Loucy (cell line): Measurements from ENCODE around the gene SCMH1.

Source experiments
- H2AFZ ChIP-seq: fragments of 200-600 bp; sonication (generic); 2 replicates; pipeline ENCODE4 v1.6.0; 2016; ENCODE audit warnings: antibody characterized with exemption, mild to moderate bottlenecking, low read length, moderate library complexity
- H3F3A ChIP-seq: fragments of 200-600 bp; 2 replicates; pipeline ENCODE4 v1.6.0; 2016; ENCODE audit warnings: antibody characterized with exemption, low read depth, mild to moderate bottlenecking
- H3K27me3 ChIP-seq: fragments of 200-600 bp; sonication (generic); 2 replicates; pipeline ENCODE4 v1.6.1; 2014; ENCODE audit warnings: low read length, mild to moderate bottlenecking; ENCODE audit not compliant: insufficient read depth, poor library complexity, severe bottlenecking
- H3K36me3 ChIP-seq: fragments of 200-600 bp; sonication (generic); 2 replicates; pipeline ENCODE4 v1.6.1; 2016; ENCODE audit warnings: low read length; ENCODE audit not compliant: insufficient read depth
- H3K4me1 ChIP-seq: fragments of 200-600 bp; sonication (generic); 2 replicates; pipeline ENCODE4 v1.5.1; 2014; ENCODE audit warnings: low read length, mild to moderate bottlenecking; ENCODE audit not compliant: insufficient read depth, poor library complexity, severe bottlenecking
- H3K4me2 ChIP-seq: fragments of 200-600 bp; sonication (generic); 2 replicates; pipeline ENCODE4 v1.6.0; 2014; ENCODE audit warnings: antibody characterized with exemption, low read length, low read depth, mild to moderate bottlenecking; ENCODE audit not compliant: poor library complexity, severe bottlenecking
- H3K4me3 ChIP-seq: fragments of 200-600 bp; sonication (generic); 2 replicates; pipeline ENCODE4 v1.5.1; 2014; ENCODE audit warnings: low read length, mild to moderate bottlenecking, mixed read lengths; ENCODE audit not compliant: poor library complexity, severe bottlenecking
- H3K79me2 ChIP-seq: fragments of 200-600 bp; sonication (generic); 2 replicates; pipeline ENCODE4 v1.6.1; 2014; ENCODE audit warnings: low read length; ENCODE audit not compliant: insufficient read depth
- H3K9ac ChIP-seq: fragments of 200-600 bp; sonication (generic); 2 replicates; pipeline ENCODE4 v1.6.0; 2014; ENCODE audit warnings: mild to moderate bottlenecking, low read depth, low read length, moderate library complexity; ENCODE audit not compliant: poor library complexity, severe bottlenecking
- H3K9me2 ChIP-seq: fragments of 200-600 bp; sonication (generic); replicated peaks from 2 replicates; pipeline ENCODE4 v1.6.1; 2016; ENCODE audit warnings: low read depth, low read length, mixed read lengths
- H3K9me3 ChIP-seq: fragments of 200-600 bp; sonication (generic); 2 replicates; pipeline ENCODE4 v1.6.1; 2014; ENCODE audit warnings: mild to moderate bottlenecking, antibody characterized with exemption, low read length, low read depth; ENCODE audit not compliant: insufficient read depth
- H4K20me1 ChIP-seq: fragments of 200-600 bp; sonication (generic); 2 replicates; pipeline ENCODE4 v1.6.0; 2014; ENCODE audit warnings: antibody characterized with exemption, low read length, mild to moderate bottlenecking; ENCODE audit not compliant: insufficient read depth, poor library complexity, severe bottlenecking
- EZH2phosphoT487 ChIP-seq: fragments of 200-600 bp; IDR thresholded peaks from 2 replicates; pipeline ENCODE4 v1.6.1; 2018; ENCODE audit warnings: antibody characterized with exemption, mild to moderate bottlenecking, moderate library complexity, borderline replicate concordance
- TF ChIP-seq, protein P1 (sequence below): fragments of 200-600 bp; sonication (generic); conservative IDR thresholded peaks from 2 replicates; pipeline ENCODE4 v1.5.1; 2014; ENCODE audit warnings: mild to moderate bottlenecking, antibody characterized with exemption, low read length

Gene SCMH1

DNA sequence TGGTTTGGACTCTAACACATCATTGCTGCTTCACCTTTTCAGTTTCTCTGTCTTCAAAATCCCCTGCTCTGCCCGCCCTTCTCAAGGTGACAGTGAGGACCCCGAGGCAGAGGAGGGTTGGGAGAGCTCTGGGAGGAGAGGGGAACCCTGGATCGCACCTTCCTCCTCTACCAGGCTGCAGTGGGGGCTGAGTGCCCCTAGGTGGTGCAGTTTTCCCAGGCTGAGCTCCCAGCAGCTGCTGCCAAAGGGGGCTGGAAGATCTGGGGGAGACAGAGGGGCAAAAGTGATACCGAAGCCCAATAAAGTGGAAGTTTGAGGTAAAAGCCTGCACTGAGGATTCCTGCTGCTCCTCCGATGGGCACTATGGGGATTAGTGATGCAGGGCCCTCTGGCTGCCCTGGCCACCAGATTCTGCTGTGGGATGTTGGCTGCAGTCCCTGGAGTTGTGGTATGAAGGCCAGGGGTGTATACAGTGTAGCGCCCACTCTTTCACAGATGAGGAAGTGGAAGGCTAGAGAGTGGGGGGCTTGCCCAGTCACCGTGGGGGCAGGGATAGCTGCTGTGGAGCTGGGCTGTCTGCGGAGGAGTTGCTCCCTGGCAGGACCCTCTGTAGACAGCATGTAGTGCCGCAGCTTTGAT, 40.7 kb upstream of the SCMH1 start:
- H3K9ac ChIP-seq = no peak overlapping the region
- H3K4me3 ChIP-seq = no peak overlapping the region
- H3K9me2 ChIP-seq = no peaks in the 10 kb centered on the region
- H2AFZ ChIP-seq = no peak overlapping the region
- H3K27me3 ChIP-seq = no peaks in the 10 kb centered on the region
- no peaks in the 10 kb centered on the region for H3K79me2 ChIP-seq
- H3K4me2 ChIP-seq = no peak overlapping the region
- no peaks in the 10 kb centered on the region for H4K20me1 ChIP-seq
- H3K4me1 ChIP-seq = no peaks in the 10 kb centered on the region
- no peaks in the 10 kb centered on the region for H3K36me3 ChIP-seq
- no peaks in the 10 kb centered on the region for H3F3A ChIP-seq
- no peak for TF ChIP-seq EZH2phosphoT487
- TF ChIP-seq, protein P1, sequence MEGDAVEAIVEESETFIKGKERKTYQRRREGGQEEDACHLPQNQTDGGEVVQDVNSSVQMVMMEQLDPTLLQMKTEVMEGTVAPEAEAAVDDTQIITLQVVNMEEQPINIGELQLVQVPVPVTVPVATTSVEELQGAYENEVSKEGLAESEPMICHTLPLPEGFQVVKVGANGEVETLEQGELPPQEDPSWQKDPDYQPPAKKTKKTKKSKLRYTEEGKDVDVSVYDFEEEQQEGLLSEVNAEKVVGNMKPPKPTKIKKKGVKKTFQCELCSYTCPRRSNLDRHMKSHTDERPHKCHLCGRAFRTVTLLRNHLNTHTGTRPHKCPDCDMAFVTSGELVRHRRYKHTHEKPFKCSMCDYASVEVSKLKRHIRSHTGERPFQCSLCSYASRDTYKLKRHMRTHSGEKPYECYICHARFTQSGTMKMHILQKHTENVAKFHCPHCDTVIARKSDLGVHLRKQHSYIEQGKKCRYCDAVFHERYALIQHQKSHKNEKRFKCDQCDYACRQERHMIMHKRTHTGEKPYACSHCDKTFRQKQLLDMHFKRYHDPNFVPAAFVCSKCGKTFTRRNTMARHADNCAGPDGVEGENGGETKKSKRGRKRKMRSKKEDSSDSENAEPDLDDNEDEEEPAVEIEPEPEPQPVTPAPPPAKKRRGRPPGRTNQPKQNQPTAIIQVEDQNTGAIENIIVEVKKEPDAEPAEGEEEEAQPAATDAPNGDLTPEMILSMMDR = peak; percentile 96
- H3K9me3 ChIP-seq = no peaks in the 10 kb centered on the region

DNA sequence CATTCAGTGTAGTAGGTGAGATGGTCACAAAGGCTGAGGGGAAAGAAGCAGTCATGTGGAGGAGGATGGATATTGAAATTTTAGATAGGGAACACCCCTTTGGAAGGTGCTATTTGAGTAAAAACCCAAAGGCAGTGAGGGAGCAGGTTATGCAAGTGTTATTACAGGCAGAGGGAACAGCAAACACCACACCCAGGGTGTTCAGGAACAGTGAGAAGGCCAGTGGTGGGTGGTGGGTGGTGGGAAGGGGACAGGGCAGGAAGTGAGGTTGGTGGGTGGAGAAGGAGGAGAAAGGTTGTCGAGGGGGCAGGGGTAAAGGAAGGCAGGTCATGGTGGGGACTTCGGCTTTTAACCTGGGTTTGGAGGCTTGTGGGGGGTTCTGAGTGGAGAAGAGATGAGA, 39.2 kb upstream of the SCMH1 start:
- H3K4me2 ChIP-seq = no peak overlapping the region
- no peak for TF ChIP-seq EZH2phosphoT487
- TF ChIP-seq, protein P1 = no peak
- no peaks in the 10 kb centered on the region for H3K9me3 ChIP-seq
- no peaks in the 10 kb centered on the region for H3K36me3 ChIP-seq
- H3K4me3 ChIP-seq = no peak overlapping the region
- no peaks in the 10 kb centered on the region for H3K4me1 ChIP-seq
- H3K9me2 ChIP-seq = no peaks in the 10 kb centered on the region
- H3K27me3 ChIP-seq = no peaks in the 10 kb centered on the region
- no peaks in the 10 kb centered on the region for H3F3A ChIP-seq
- no peaks in the 10 kb centered on the region for H3K79me2 ChIP-seq
- H2AFZ ChIP-seq = no peak overlapping the region
- no peaks in the 10 kb centered on the region for H4K20me1 ChIP-seq
- H3K9ac ChIP-seq = no peak overlapping the region

DNA sequence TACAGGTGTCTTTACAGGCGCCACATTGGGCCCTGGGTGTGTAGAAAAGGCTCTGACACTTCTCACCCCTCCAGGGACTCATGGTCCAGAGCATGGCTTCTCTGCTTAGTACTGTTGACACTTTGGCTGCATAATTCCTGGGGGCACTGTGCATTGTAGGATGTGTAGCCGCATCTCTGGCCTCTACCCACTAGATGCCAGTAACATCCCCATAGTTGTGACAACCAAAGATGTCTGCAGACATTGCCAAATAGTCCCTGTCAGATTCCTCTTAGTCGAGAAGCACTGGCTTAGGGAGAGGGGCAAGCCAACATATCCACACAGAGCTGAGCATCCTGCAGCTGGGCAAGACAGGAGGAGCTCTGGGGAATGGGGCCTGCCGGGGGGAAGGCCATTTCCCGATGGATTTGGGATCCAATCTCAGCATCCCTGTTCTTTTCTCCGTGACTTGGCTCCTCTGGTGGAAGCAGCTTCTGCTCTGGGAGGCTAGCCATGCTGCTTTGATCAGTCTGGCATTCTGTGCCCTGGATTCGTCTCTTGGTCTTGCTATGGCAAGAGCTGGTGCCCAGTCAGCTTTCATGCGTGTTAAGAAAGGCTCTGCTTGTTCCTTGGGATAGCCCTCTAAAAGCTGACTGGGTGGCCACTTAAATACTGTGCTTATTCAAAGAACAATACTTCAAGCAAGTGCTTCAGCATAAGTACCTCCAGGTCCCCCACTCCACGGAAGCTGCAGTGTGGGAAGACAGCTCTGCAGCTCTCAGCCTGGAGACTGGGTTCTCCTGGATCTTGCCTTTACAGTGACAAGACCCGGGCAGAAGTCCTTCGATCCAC, 38.3 kb upstream of the SCMH1 start:
- Histone ChIP-seq H3K9me2 (no peaks in the 10 kb centered on the region), H3K4me3 (no peak overlapping the region), H4K20me1 (no peaks in the 10 kb centered on the region), H3K4me2 (no peak overlapping the region), H3K9me3 (no peaks in the 10 kb centered on the region), H3K36me3 (no peaks in the 10 kb centered on the region), H3K27me3 (no peaks in the 10 kb centered on the region), H3F3A (no peaks in the 10 kb centered on the region), H3K79me2 (no peaks in the 10 kb centered on the region), H3K9ac (no peak overlapping the region), H3K4me1 (no peaks in the 10 kb centered on the region), H2AFZ (no peak overlapping the region)
- no peak for TF ChIP-seq EZH2phosphoT487
- TF ChIP-seq, protein P1 = no peak; the same call in 1 of the 2 replicates
